GM12878 (cell line): Measurements from ENCODE around the gene CFAP61. TPM values are rescaled to one million over a fixed set of nuclear protein-coding genes. Genes with fewer than 3 reads are reported as not detected.
A peak's percentile ranks its signal among the peaks of the same experiment; 100 is the strongest.

Source experiments
- CHD2 ChIP-seq: IDR thresholded peaks from 2 replicates; pipeline ENCODE4 v1.6.1; 2011; ENCODE audit warnings: low read depth, low read length, improper control_type of control experiment, borderline replicate concordance
- CHD4 ChIP-seq: fragments of 200-600 bp; sonication (generic); IDR thresholded peaks from 2 replicates; pipeline ENCODE4 v1.6.1; 2016; ENCODE audit warnings: mild to moderate bottlenecking
- CREB1 ChIP-seq: IDR thresholded peaks from 2 replicates; pipeline ENCODE4 v1.6.1; 2012; ENCODE audit warnings: low read depth, mild to moderate bottlenecking, inconsistent platforms
- E2F4 ChIP-seq: IDR thresholded peaks from 2 replicates; pipeline ENCODE4 v1.6.1; 2012; ENCODE audit warnings: low read depth, low read length, improper control_type of control experiment
- HDAC6 ChIP-seq: fragments of 200-600 bp; sonication (generic); IDR thresholded peaks from one replicate; pipeline ENCODE4 v1.8.0; 2017; ENCODE audit warnings: antibody characterized with exemption; ENCODE audit not compliant: unreplicated experiment
- HSF1 ChIP-seq: fragments of 150-350 bp; IDR thresholded peaks from 2 replicates; pipeline ENCODE4 v1.6.1; 2014; ENCODE audit warnings: mild to moderate bottlenecking, low read depth, low read length
- IRF4 ChIP-seq: IDR thresholded peaks from 2 replicates; pipeline ENCODE4 v1.6.1; 2011; ENCODE audit warnings: low read depth, low read length
- KAT2A ChIP-seq: conservative IDR thresholded peaks from 2 replicates; pipeline ENCODE4 v1.6.1; 2011; ENCODE audit warnings: low read depth, low read length; ENCODE audit not compliant: control insufficient read depth
- KDM1A ChIP-seq: fragments of 200-600 bp; sonication (generic); IDR thresholded peaks from 2 replicates; pipeline ENCODE4 v1.6.1; 2016; ENCODE audit warnings: borderline replicate concordance
- LARP7 ChIP-seq: fragments of 450-650 bp; IDR thresholded peaks from 2 replicates; pipeline ENCODE4 v1.6.1; 2017; ENCODE audit warnings: mild to moderate bottlenecking
- NFYA ChIP-seq: IDR thresholded peaks from 2 replicates; pipeline ENCODE4 v1.6.1; 2011; ENCODE audit warnings: low read depth, mild to moderate bottlenecking, low read length, improper control_type of control experiment, borderline replicate concordance
- PKNOX1 ChIP-seq: fragments of 450-650 bp; IDR thresholded peaks from 2 replicates; pipeline ENCODE4 v1.6.1; 2016; ENCODE audit warnings: mild to moderate bottlenecking
- PML ChIP-seq: IDR thresholded peaks from 2 replicates; pipeline ENCODE4 v1.6.1; 2012; ENCODE audit warnings: low read length, inconsistent platforms
- POLR2AphosphoS2 ChIP-seq: IDR thresholded peaks from 2 replicates; pipeline ENCODE4 v1.6.1; 2011; ENCODE audit warnings: low read depth, mild to moderate bottlenecking, low read length, improper control_type of control experiment, moderate library complexity
- RAD51 ChIP-seq: fragments of 450-650 bp; IDR thresholded peaks from 2 replicates; pipeline ENCODE4 v1.6.1; 2016; ENCODE audit warnings: moderate library complexity, mild to moderate bottlenecking, inconsistent platforms
- RB1 ChIP-seq: fragments of 450-650 bp; formaldehyde crosslinking; IDR thresholded peaks from 2 replicates; pipeline ENCODE4 v1.6.1; 2017; ENCODE audit warnings: mild to moderate bottlenecking, borderline replicate concordance
- SKIL ChIP-seq: fragments of 450-650 bp; IDR thresholded peaks from 2 replicates; pipeline ENCODE4 v1.6.1; 2017; ENCODE audit warnings: mild to moderate bottlenecking, low read depth, inconsistent platforms; ENCODE audit not compliant: poor library complexity, severe bottlenecking
- TCF12 ChIP-seq: IDR thresholded peaks from 2 replicates; pipeline ENCODE4 v1.6.1; 2011; ENCODE audit warnings: low read depth, mild to moderate bottlenecking, low read length
- ZBED1 ChIP-seq: IDR thresholded peaks from 2 replicates; pipeline ENCODE4 v1.6.1; 2016; ENCODE audit warnings: borderline replicate concordance
- ZNF592 ChIP-seq: fragments of 450-650 bp; IDR thresholded peaks from 2 replicates; pipeline ENCODE4 v1.6.1; 2017; ENCODE audit warnings: mild to moderate bottlenecking, moderate library complexity
- polyA plus RNA-seq, 11 experiments: library from polyadenylated mRNA; depleted of rRNA in 4 of 11; unstranded in 6 of 11; stranded (reverse) in 5 of 11; fragments of >200 nt; fragmentation: Nextera tagmentation in 4 of 11; fragmentation: Illumina TruSeq in 1 of 11; extraction: Ambion mirVana in 4 of 11; extraction: Trizol in 1 of 11; gene quantifications; 1 replicate in 1 of 11; 2 replicates in 10 of 11; pipeline versions ENCODE4 v1.2.1 to v1.2.3, GENCODE V29; 2011 to 2016; ENCODE audit warnings: inconsistent platforms in 2 of 11, missing spikeins in 2 of 11, low read depth in 1 of 11
- total RNA-seq, 4 experiments: library from RNA; depleted of rRNA in 3 of 4; stranded (reverse); fragments of >200 nt in 3 of 4; fragmentation: Illumina TruSeq in 1 of 4; extraction: Trizol in 1 of 4; gene quantifications; 2 replicates each; pipeline versions ENCODE4 v1.2.1 to v1.2.3, GENCODE V29; 2013 to 2021

Gene CFAP61
- total and polyA plus RNA-seq, 10 of the 15 experiments (the other 5 are each of a cell fraction or from before 2014, with no cell fraction given) = 0.11 to 0.41 (median 0.24) TPM; not detected in 7

GRCh38 chr20:20052074-20052970, at the start of gene CFAP61, which contains the start of gene CRNKL1 (continued):
- TF ChIP-seq E2F4 = no peak
- no peak for TF ChIP-seq ZBED1
- peak; percentile 75; the same call in 1 of the 2 replicates for TF ChIP-seq POLR2AphosphoS2
- 0 out of 2 replicates have a peak, but pooled peaks have one; percentile 12 for TF ChIP-seq IRF4
- no peak for TF ChIP-seq SKIL
- no peak for TF ChIP-seq HSF1
- TF ChIP-seq CHD4 = no peak
- TF ChIP-seq KDM1A = no peak
- peak; percentile 71; the same call in 1 of the 2 replicates for TF ChIP-seq CHD2
- TF ChIP-seq LARP7 = peak; percentile 53; the same call in 1 of the 2 replicates
- TF ChIP-seq PKNOX1 = no peak; the same call in 1 of the 2 replicates
- TF ChIP-seq RAD51 = no peak
- no peak for TF ChIP-seq KAT2A
- TF ChIP-seq CREB1 = peak; percentile 89
- no peak for TF ChIP-seq HDAC6
- TF ChIP-seq TCF12 = peak; percentile 71; the same call in 1 of the 2 replicates
- no peak for TF ChIP-seq ZNF592
- peak; percentile 61; the same call in 1 of the 2 replicates for TF ChIP-seq RB1
- TF ChIP-seq NFYA = no peak
- TF ChIP-seq PML = no peak
